HepG2 (cell line): ENCODE data around the gene SLC11A1. TPM values are rescaled to one million over a fixed set of nuclear protein-coding genes. Genes with fewer than 3 reads are reported as not detected.

Experiments used
- CBX1 ChIP-seq: IDR thresholded peaks from one replicate; pipeline ENCODE4 v1.6.1; 2016; ENCODE audit warnings: antibody characterized with exemption, low read depth
- CC2D1A ChIP-seq: sonication (generic); formaldehyde crosslinking; IDR thresholded peaks from 2 replicates; pipeline ENCODE4 v1.8.1; 2023; ENCODE audit warnings: mild to moderate bottlenecking, missing genetic modification reagents
- CENPT ChIP-seq: sonication (generic); formaldehyde crosslinking; IDR thresholded peaks from 2 replicates; pipeline ENCODE4 v1.8.0; 2022; ENCODE audit warnings: low read depth, mild to moderate bottlenecking, moderate library complexity, missing genetic modification reagents
- EHMT2 ChIP-seq: fragments of 200-600 bp; sonication (generic); IDR thresholded peaks from 2 replicates; pipeline ENCODE4 v1.7.0; 2017; ENCODE audit warnings: antibody characterized with exemption, low read depth, low read length, borderline replicate concordance
- GLI4 ChIP-seq: sonication (generic); formaldehyde crosslinking; IDR thresholded peaks from 2 replicates; pipeline ENCODE4 v1.5.1; 2020; ENCODE audit warnings: missing genetic modification reagents, mild to moderate bottlenecking, moderate library complexity, borderline replicate concordance
- HMG20A ChIP-seq: IDR thresholded peaks from 2 replicates; pipeline ENCODE4 v1.6.1; 2016; ENCODE audit warnings: borderline replicate concordance
- KDM4B ChIP-seq: sonication (generic); formaldehyde crosslinking; IDR thresholded peaks from 2 replicates; pipeline ENCODE4 v1.4.0; 2020; ENCODE audit warnings: missing genetic modification reagents
- NFKBIZ ChIP-seq: IDR thresholded peaks from 2 replicates; pipeline ENCODE4 v1.6.1; 2018; ENCODE audit warnings: missing genetic modification reagents, missing compliant biosample characterization
- NR2C2 ChIP-seq: sonication (generic); formaldehyde crosslinking; IDR thresholded peaks from 2 replicates; pipeline ENCODE4 v1.4.0; 2020; ENCODE audit warnings: missing genetic modification reagents, mild to moderate bottlenecking, moderate library complexity, borderline replicate concordance
- SRSF4 ChIP-seq: fragments of 200-400 bp; formaldehyde crosslinking; IDR thresholded peaks from one replicate; pipeline ENCODE4 v1.6.1; 2018; ENCODE audit warnings: mild to moderate bottlenecking, low read depth, low read length, moderate library complexity; ENCODE audit not compliant: poor library complexity, severe bottlenecking
- YEATS2 ChIP-seq: sonication (generic); formaldehyde crosslinking; IDR thresholded peaks from 2 replicates; pipeline ENCODE4 v1.4.0; 2020; ENCODE audit warnings: missing genetic modification reagents, borderline replicate concordance
- ZFP37 ChIP-seq: sonication (generic); formaldehyde crosslinking; IDR thresholded peaks from 2 replicates; pipeline ENCODE4 v1.4.0; 2020; ENCODE audit warnings: missing genetic modification reagents, borderline replicate concordance
- ZFX ChIP-seq: sonication (generic); formaldehyde crosslinking; IDR thresholded peaks from 2 replicates; pipeline ENCODE4 v1.4.0; 2020; ENCODE audit warnings: mild to moderate bottlenecking, low read depth, missing genetic modification reagents, moderate library complexity
- ZNF20 ChIP-seq: sonication (generic); formaldehyde crosslinking; IDR thresholded peaks from 2 replicates; pipeline ENCODE4 v1.4.0; 2020; ENCODE audit warnings: mild to moderate bottlenecking, moderate library complexity, missing genetic modification reagents
- ZNF230 ChIP-seq: sonication (generic); formaldehyde crosslinking; IDR thresholded peaks from 2 replicates; pipeline ENCODE4 v1.4.0; 2020; ENCODE audit warnings: mild to moderate bottlenecking, missing genetic modification reagents
- ZNF350 ChIP-seq: sonication (generic); formaldehyde crosslinking; IDR thresholded peaks from 2 replicates; pipeline ENCODE4 v1.4.0; 2020; ENCODE audit warnings: mild to moderate bottlenecking, low read depth, missing genetic modification reagents, borderline replicate concordance
- ZNF430 ChIP-seq: sonication (generic); formaldehyde crosslinking; IDR thresholded peaks from 2 replicates; pipeline ENCODE4 v1.9.0; 2021; ENCODE audit warnings: mild to moderate bottlenecking, missing genetic modification reagents
- ZNF512 ChIP-seq: sonication (generic); formaldehyde crosslinking; IDR thresholded peaks from 2 replicates; pipeline ENCODE4 v1.4.0; 2020; ENCODE audit warnings: mild to moderate bottlenecking, missing genetic modification reagents
- ZNF589 ChIP-seq: sonication (generic); formaldehyde crosslinking; conservative IDR thresholded peaks from 2 replicates; pipeline ENCODE4 v1.8.0; 2022; ENCODE audit warnings: mild to moderate bottlenecking, moderate library complexity, missing genetic modification reagents
- ZNF605 ChIP-seq: sonication (generic); formaldehyde crosslinking; IDR thresholded peaks from 2 replicates; pipeline ENCODE4 v1.8.0; 2022; ENCODE audit warnings: mild to moderate bottlenecking, missing genetic modification reagents
- ZNF709 ChIP-seq: sonication (generic); formaldehyde crosslinking; IDR thresholded peaks from 2 replicates; pipeline ENCODE4 v1.5.0; 2020; ENCODE audit warnings: mild to moderate bottlenecking, missing genetic modification reagents
- ZNF841 ChIP-seq: sonication (generic); formaldehyde crosslinking; IDR thresholded peaks from 2 replicates; pipeline ENCODE4 v1.8.1; 2023; ENCODE audit warnings: missing genetic modification reagents, borderline replicate concordance
- polyA plus RNA-seq, 8 experiments: library from polyadenylated mRNA; depleted of rRNA in 3 of 8; stranded (reverse) in 7 of 8; unstranded in 1 of 8; fragments of >200 nt; fragmentation: Illumina TruSeq in 4 of 8; extraction: Trizol in 4 of 8; gene quantifications; 2 replicates each; pipeline versions ENCODE4 v1.2.1 to v1.2.3, GENCODE V29; 2011 to 2016; ENCODE audit warnings: low read depth in 4 of 8, missing spikeins in 1 of 8, mixed read lengths in 1 of 8; ENCODE audit not compliant: insufficient read depth in 1 of 8
- total RNA-seq, 5 experiments: library from RNA; depleted of rRNA; stranded (reverse); fragments of >200 nt; fragmentation: Illumina TruSeq; extraction: Trizol; gene quantifications; 2 replicates each; pipeline ENCODE4 v1.2.3, GENCODE V29; 2016; ENCODE audit warnings: low read depth in 1 of 5
- TF ChIP-seq, protein P1 (sequence below): sonication (generic); formaldehyde crosslinking; IDR thresholded peaks from 2 replicates; pipeline ENCODE4 v1.5.0; 2020; ENCODE audit warnings: missing genetic modification reagents
- TF ChIP-seq, protein P2 (sequence below): sonication (generic); formaldehyde crosslinking; conservative IDR thresholded peaks from 2 replicates; pipeline ENCODE4 v1.8.0; 2022; ENCODE audit warnings: low read depth, missing genetic modification reagents
- TF ChIP-seq, protein P3 (sequence below): IDR thresholded peaks from 2 replicates; pipeline ENCODE4 v1.6.1; 2018; ENCODE audit warnings: missing genetic modification reagents, mild to moderate bottlenecking, missing compliant biosample characterization

The SLC11A1 gene
- total and polyA plus RNA-seq, 2 of the 13 experiments (the other 11 are each of a cell fraction or from before 2014, with no cell fraction given), result 0.33 to 2.3 TPM

- TF ChIP-seq CBX1 (peak; percentile 30), CC2D1A (CRISPR knock-in tag) (no peak), HMG20A (CRISPR knock-in tag) (peak; percentile 89; the same call in 1 of the 2 replicates), ZFX (CRISPR knock-in tag) (peak; percentile 71; the same call in 1 of the 2 replicates), KDM4B (CRISPR knock-in tag) (peak; percentile 52), EHMT2 (no peak), NR2C2 (CRISPR knock-in tag) (peak; percentile 90), SRSF4 (no peak), ZNF512 (CRISPR knock-in tag) (no peak), CENPT (CRISPR knock-in tag) (no peak), ZNF230 (CRISPR knock-in tag) (peak; percentile 52; the same call in 1 of the 2 replicates), GLI4 (CRISPR knock-in tag) (no peak), ZFP37 (CRISPR knock-in tag) (0 out of 2 replicates have a peak, but pooled peaks have one; percentile 73), ZNF430 (CRISPR knock-in tag) (peak; percentile 94), NFKBIZ (CRISPR knock-in tag) (no peak; the same call in 1 of the 2 replicates), ZNF20 (0 out of 2 replicates have a peak, but pooled peaks have one; percentile 23), ZNF709 (no peak), YEATS2 (peak; percentile 83; the same call in 1 of the 2 replicates), ZNF605 (peak; percentile 95), ZNF589 (CRISPR knock-in tag) (peak; percentile 77; the same call in 1 of the 2 replicates), ZNF841 (CRISPR knock-in tag) (no peak), ZNF350 (CRISPR knock-in tag) (peak; percentile 98)
- TF ChIP-seq, protein P1, sequence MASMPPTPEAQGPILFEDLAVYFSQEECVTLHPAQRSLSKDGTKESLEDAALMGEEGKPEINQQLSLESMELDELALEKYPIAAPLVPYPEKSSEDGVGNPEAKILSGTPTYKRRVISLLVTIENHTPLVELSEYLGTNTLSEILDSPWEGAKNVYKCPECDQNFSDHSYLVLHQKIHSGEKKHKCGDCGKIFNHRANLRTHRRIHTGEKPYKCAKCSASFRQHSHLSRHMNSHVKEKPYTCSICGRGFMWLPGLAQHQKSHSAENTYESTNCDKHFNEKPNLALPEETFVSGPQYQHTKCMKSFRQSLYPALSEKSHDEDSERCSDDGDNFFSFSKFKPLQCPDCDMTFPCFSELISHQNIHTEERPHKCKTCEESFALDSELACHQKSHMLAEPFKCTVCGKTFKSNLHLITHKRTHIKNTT, result no peak
- TF ChIP-seq, protein P2, sequence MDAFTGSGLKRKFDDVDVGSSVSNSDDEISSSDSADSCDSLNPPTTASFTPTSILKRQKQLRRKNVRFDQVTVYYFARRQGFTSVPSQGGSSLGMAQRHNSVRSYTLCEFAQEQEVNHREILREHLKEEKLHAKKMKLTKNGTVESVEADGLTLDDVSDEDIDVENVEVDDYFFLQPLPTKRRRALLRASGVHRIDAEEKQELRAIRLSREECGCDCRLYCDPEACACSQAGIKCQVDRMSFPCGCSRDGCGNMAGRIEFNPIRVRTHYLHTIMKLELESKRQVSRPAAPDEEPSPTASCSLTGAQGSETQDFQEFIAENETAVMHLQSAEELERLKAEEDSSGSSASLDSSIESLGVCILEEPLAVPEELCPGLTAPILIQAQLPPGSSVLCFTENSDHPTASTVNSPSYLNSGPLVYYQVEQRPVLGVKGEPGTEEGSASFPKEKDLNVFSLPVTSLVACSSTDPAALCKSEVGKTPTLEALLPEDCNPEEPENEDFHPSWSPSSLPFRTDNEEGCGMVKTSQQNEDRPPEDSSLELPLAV (CRISPR knock-in tag), result no peak
- TF ChIP-seq, protein P3, sequence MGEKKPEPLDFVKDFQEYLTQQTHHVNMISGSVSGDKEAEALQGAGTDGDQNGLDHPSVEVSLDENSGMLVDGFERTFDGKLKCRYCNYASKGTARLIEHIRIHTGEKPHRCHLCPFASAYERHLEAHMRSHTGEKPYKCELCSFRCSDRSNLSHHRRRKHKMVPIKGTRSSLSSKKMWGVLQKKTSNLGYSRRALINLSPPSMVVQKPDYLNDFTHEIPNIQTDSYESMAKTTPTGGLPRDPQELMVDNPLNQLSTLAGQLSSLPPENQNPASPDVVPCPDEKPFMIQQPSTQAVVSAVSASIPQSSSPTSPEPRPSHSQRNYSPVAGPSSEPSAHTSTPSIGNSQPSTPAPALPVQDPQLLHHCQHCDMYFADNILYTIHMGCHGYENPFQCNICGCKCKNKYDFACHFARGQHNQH (CRISPR knock-in tag), result peak; percentile 98
Observed at GRCh38 chr2:218444692-218445357, 62.8 kb downstream of the SLC11A1 start (continued).
